SU-DHL-6 (cell line): ENCODE measurements around the gene ARMH3.

ENCODE experiments used
- H2AFZ ChIP-seq: fragments of 200-600 bp; sonication (generic); 2 replicates; pipeline ENCODE4 v1.6.1; 2014; ENCODE audit warnings: low read depth, mild to moderate bottlenecking, moderate library complexity, mixed read lengths, antibody characterized with exemption, low read length; ENCODE audit not compliant: severe bottlenecking
- H3F3A ChIP-seq: fragments of 200-600 bp; shearing (Covaris generic); 2 replicates; pipeline ENCODE4 v1.6.0; 2016; ENCODE audit warnings: antibody characterized with exemption, mild to moderate bottlenecking; ENCODE audit not compliant: insufficient read depth
- H3K27ac ChIP-seq: fragments of 200-600 bp; sonication (generic); 2 replicates; pipeline ENCODE4 v1.5.1; 2016; ENCODE audit warnings: low read depth, mild to moderate bottlenecking, low read length, moderate library complexity, mixed read lengths
- H3K27me3 ChIP-seq: fragments of 200-600 bp; sonication (generic), shearing (Covaris generic); 2 replicates; pipeline ENCODE4 v1.6.0; 2014; ENCODE audit warnings: mild to moderate bottlenecking, low read length
- H3K36me3 ChIP-seq: fragments of 200-600 bp; sonication (generic); 2 replicates; pipeline ENCODE4 v1.6.1; 2014; ENCODE audit warnings: mild to moderate bottlenecking, low read length, mixed read lengths
- H3K4me2 ChIP-seq: fragments of 300-600, 200-600 bp; shearing (Covaris generic), sonication (generic); 2 replicates; pipeline ENCODE4 v1.6.0; 2014; ENCODE audit warnings: low read length, low read depth, mild to moderate bottlenecking; ENCODE audit not compliant: poor library complexity, severe bottlenecking
- H3K4me3 ChIP-seq: fragments of 200-600 bp; sonication (generic); 2 replicates; pipeline ENCODE4 v1.5.1; 2014; ENCODE audit warnings: antibody characterized with exemption, low read length, mild to moderate bottlenecking, mixed read lengths; ENCODE audit not compliant: insufficient read depth, poor library complexity, severe bottlenecking
- H3K79me2 ChIP-seq: fragments of 200-600 bp; sonication (generic); 2 replicates; pipeline ENCODE4 v1.6.1; 2014; ENCODE audit warnings: mild to moderate bottlenecking, low read length, moderate library complexity; ENCODE audit not compliant: insufficient read depth
- H3K9ac ChIP-seq: fragments of 200-600 bp; sonication (generic); 2 replicates; pipeline ENCODE4 v1.7.0; 2014; ENCODE audit warnings: mild to moderate bottlenecking, low read length
- H3K9me2 ChIP-seq: fragments of 200-600 bp; sonication (generic); replicated peaks from 2 replicates; pipeline ENCODE4 v1.6.1; 2014; ENCODE audit warnings: low read length; ENCODE audit not compliant: insufficient read depth
- H3K9me3 ChIP-seq: fragments of 200-600 bp; sonication (generic); 2 replicates; pipeline ENCODE4 v1.6.1; 2014; ENCODE audit warnings: low read length, mixed read lengths; ENCODE audit not compliant: insufficient read depth
- H4K20me1 ChIP-seq: fragments of 200-600 bp; sonication (generic); 2 replicates; pipeline ENCODE4 v1.6.1; 2014; ENCODE audit warnings: low read depth, mild to moderate bottlenecking, antibody characterized with exemption, low read length, moderate library complexity, mixed read lengths
- CTCF ChIP-seq: fragments of 200-600 bp; sonication (generic); IDR thresholded peaks from one replicate; pipeline ENCODE4 v1.5.1; 2017; ENCODE audit warnings: antibody characterized with exemption, mild to moderate bottlenecking, low read length, moderate library complexity; ENCODE audit not compliant: insufficient read depth, poor library complexity, severe bottlenecking
- EZH2phosphoT487 ChIP-seq: fragments of 200-600 bp; sonication (generic), shearing (Covaris generic); conservative IDR thresholded peaks from 2 replicates; pipeline ENCODE4 v1.6.1; 2018; ENCODE audit warnings: mild to moderate bottlenecking, antibody characterized with exemption, low read length, moderate library complexity, mixed read lengths

ARMH3 gene

GRCh38 chr10:102096449-102096848, 40.5 kb upstream of the ARMH3 start:
- TF ChIP-seq EZH2phosphoT487 (no peak), CTCF (no peak)

GRCh38 chr10:102090772-102091171, 34.8 kb upstream of the ARMH3 start:
- Histone ChIP-seq H3K27me3 (no peaks in the 10 kb centered on the region), H3K9ac (no peak overlapping the region), H3K36me3 (no peaks in the 10 kb centered on the region), H3K4me2 (no peak overlapping the region), H3K27ac (no peak overlapping the region), H3K79me2 (no peaks in the 10 kb centered on the region), H3K9me2 (no peaks in the 10 kb centered on the region), H2AFZ (no peak overlapping the region), H3K4me3 (no peak overlapping the region), H3K9me3 (no peaks in the 10 kb centered on the region), H3F3A (no peaks in the 10 kb centered on the region), H4K20me1 (no peaks in the 10 kb centered on the region)
- TF ChIP-seq CTCF, result no peak
- TF ChIP-seq EZH2phosphoT487, result no peak

More at GRCh38 chr10:102096449-102096848, 40.5 kb upstream of the ARMH3 start:
- Histone ChIP-seq H3K4me2 (no peak overlapping the region), H3K9me3 (no peaks in the 10 kb centered on the region), H3F3A (no peaks in the 10 kb centered on the region), H3K9me2 (no peaks in the 10 kb centered on the region), H3K79me2 (no peaks in the 10 kb centered on the region), H4K20me1 (no peaks in the 10 kb centered on the region), H3K9ac (no peak overlapping the region), H3K4me3 (no peak overlapping the region), H3K36me3 (no peaks in the 10 kb centered on the region), H3K27me3 (no peaks in the 10 kb centered on the region), H3K27ac (no peak overlapping the region), H2AFZ (no peak overlapping the region)

- Histone ChIP-seq H3F3A (no peaks in the 10 kb centered on the region), H3K9me2 (no peaks in the 10 kb centered on the region), H3K9ac (no peak overlapping the region), H3K4me3 (no peak overlapping the region), H2AFZ (no peak overlapping the region), H3K27me3 (no peaks in the 10 kb centered on the region), H3K27ac (no peak overlapping the region), H4K20me1 (no peaks in the 10 kb centered on the region), H3K36me3 (no peaks in the 10 kb centered on the region), H3K4me2 (no peak overlapping the region), H3K79me2 (no peaks in the 10 kb centered on the region), H3K9me3 (no peaks in the 10 kb centered on the region)
- TF ChIP-seq CTCF (no peak), EZH2phosphoT487 (no peak)
These were observed 30.2 kb upstream of the ARMH3 start for GRCh38 chr10:102086196-102086595.
